ENCODE data around the gene EDNRA. TPM values are rescaled to one million over a fixed set of nuclear protein-coding genes. Genes with fewer than 3 reads are reported as not detected.
A peak's percentile ranks its signal among the peaks of the same experiment; 100 is the strongest.

EDNRA gene
- total and polyA plus RNA-seq, 2 of the 4 experiments (the other 2 are of a cell fraction) = 3.8 to 6.5 TPM

DNA sequence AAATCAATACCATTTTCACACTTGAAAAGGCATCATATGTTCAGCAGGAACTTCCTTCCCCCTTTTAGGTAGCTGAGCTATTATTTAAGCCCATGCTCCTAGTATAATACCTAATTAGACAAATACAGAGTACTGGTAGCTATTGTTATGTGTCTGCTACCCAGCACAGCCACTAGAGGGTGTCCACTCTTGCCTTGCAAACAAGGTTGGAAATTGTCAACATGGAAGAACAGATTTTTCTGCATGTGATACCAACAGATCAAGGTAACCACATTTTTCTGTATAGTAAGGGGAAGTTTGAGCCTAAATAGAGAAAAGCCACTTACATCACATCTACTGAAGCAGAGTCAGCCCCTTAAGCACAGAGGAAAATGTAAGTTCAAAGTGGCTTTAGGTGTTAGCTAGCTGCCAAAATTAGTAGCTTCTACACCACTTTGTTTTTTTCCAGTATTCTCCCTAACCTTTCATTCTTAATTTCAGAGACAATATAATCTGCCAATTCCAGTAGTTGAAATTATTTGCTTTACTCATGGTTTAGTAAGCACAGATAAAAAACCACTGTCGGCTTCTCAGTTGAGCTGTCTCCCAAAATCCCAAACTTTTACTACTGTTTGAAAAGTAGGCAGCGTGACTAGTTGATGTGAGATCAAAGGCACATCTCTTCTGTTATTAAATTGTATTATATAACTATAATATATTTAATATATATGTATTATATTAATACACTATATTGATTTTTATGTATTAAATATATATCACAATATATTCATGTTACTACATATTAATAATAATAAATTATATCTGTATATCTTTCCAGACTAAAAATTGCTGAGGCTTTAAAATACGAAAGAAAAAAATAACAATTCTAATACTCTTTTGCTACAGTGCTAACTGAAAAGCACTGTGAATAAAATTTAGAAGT is 38.2 kb downstream of the EDNRA start:
- Histone ChIP-seq H3K36me3 (ENCODE audit: control insufficient read depth, insufficient read depth, low read length) (peaks cover 2% of the 10 kb centered on the region; the same call in 1 of the 2 replicates), H2BK15ac (ENCODE audit: low read depth, low read length) (peak overlapping the region; percentile 29; the same call in 1 of the 3 replicates), H3K9me3 (ENCODE audit: control insufficient read depth, insufficient read depth, low read length) (no peaks in the 10 kb centered on the region), H2BK5ac (ENCODE audit: low read depth, low read length, poor library complexity, severe bottlenecking) (peak overlapping the region; percentile 64), H3K27ac (ENCODE audit: insufficient read depth, low read length) (no peak overlapping the region), H3K18ac (ENCODE audit: low read depth, low read length) (peak overlapping the region; percentile 79; the same call in 1 of the 2 replicates), H3K9ac (ENCODE audit: low read depth, low read length) (no peak overlapping the region), H2BK120ac (ENCODE audit: low read depth, low read length) (peak overlapping the region; percentile 38; the same call in 1 of the 2 replicates), H4K8ac (ENCODE audit: low read depth in 2 of 2, low read length in 2 of 2) (peak overlapping the region in 1 of 2 experiments; percentile 77; a peak in 2 of 4 replicates), H3K9me1 (ENCODE audit: insufficient read depth, low read length) (no peaks in the 10 kb centered on the region), H3K14ac (replicated peaks; ENCODE audit: low read depth, low read length) (no peak overlapping the region), H3K79me1 (ENCODE audit: low read depth in 1 of 2, low read length in 2 of 2) (peaks cover 5 to 11% of the 10 kb centered on the region in 2 experiments; a peak in 3 of 4 replicates), H3K27me3 (ENCODE audit: control insufficient read depth, insufficient read depth, low read length) (no peaks in the 10 kb centered on the region), H3K23ac (ENCODE audit: low read depth, low read length) (no peak overlapping the region; the same call in 1 of the 2 replicates), H2AK5ac (ENCODE audit: low read depth, low read length) (no peak overlapping the region), H4K91ac (ENCODE audit: insufficient read depth, low read depth, low read length) (0 out of 2 replicates have a peak overlapping the region, but pooled peaks have one; percentile 45), H2AFZ (replicated peaks; ENCODE audit: low read length, poor library complexity) (no peak overlapping the region), H2AK9ac (replicated peaks; ENCODE audit: low read depth, low read length, poor library complexity) (no peak overlapping the region), H3K4ac (ENCODE audit: low read depth, low read length) (peak overlapping the region; percentile 64; the same call in 1 of the 2 replicates), H4K20me1 (ENCODE audit: insufficient read depth, low read length) (no peaks in the 10 kb centered on the region), H4K5ac (ENCODE audit: low read depth, low read length) (peak overlapping the region; percentile 22; the same call in 1 of the 2 replicates), H2BK20ac (ENCODE audit: low read depth, low read length) (no peak overlapping the region), H3K56ac (ENCODE audit: extremely low read depth, insufficient read depth, low read length) (no peak overlapping the region), H3K4me1 (ENCODE audit: control insufficient read depth, insufficient read depth, low read length) (no peaks in the 10 kb centered on the region; the same call in 1 of the 2 replicates), H3K4me2 (ENCODE audit: low read depth, low read length) (no peak overlapping the region), H3K4me3 (ENCODE audit: insufficient read depth, low read depth, low read length) (no peak overlapping the region)
- in situ Hi-C loops (cut with MboI; ENCODE audit: low sequenced_read_pairs) = loop anchor here (25.0 kb wide), 1 partner anchor 343 kb away; no protein-coding TSS in a partner anchor
- TF ChIP-seq RAD21 (IDR thresholded peaks at IDR 0.05; ENCODE audit: low read length) = peak; percentile 88
- no peak for TF ChIP-seq FOS (IDR thresholded peaks at IDR 0.05; ENCODE audit: low read depth, low read length)
- TF ChIP-seq, protein P1, sequence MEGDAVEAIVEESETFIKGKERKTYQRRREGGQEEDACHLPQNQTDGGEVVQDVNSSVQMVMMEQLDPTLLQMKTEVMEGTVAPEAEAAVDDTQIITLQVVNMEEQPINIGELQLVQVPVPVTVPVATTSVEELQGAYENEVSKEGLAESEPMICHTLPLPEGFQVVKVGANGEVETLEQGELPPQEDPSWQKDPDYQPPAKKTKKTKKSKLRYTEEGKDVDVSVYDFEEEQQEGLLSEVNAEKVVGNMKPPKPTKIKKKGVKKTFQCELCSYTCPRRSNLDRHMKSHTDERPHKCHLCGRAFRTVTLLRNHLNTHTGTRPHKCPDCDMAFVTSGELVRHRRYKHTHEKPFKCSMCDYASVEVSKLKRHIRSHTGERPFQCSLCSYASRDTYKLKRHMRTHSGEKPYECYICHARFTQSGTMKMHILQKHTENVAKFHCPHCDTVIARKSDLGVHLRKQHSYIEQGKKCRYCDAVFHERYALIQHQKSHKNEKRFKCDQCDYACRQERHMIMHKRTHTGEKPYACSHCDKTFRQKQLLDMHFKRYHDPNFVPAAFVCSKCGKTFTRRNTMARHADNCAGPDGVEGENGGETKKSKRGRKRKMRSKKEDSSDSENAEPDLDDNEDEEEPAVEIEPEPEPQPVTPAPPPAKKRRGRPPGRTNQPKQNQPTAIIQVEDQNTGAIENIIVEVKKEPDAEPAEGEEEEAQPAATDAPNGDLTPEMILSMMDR (conservative IDR thresholded peaks at IDR 0.05; ENCODE audit: low read depth, low read length) = peak; percentile 85
- peak; percentile 92 for TF ChIP-seq SMC3 (IDR thresholded peaks at IDR 0.05; ENCODE audit: low read depth, low read length)
- ChIA-PET POLR2A (ENCODE audit: unreplicated experiment) (no interaction called here), CTCF (interaction anchor here (0.7 to 2.0 kb wide), 19 partner anchors 9 to 500 kb away, joined by 3 to 12 read pairs (median 5); partner anchors contain the start of gene EDNRA)
- dilution Hi-C loops (cut with HindIII; ENCODE audit: low sequenced_read_pairs, unreplicated experiment) = no loop called here
- ATAC-seq (ENCODE audit: low read depth) = peak; percentile 89
- no TSS peak for BruUV-seq (replicated peaks)
- peak; percentile 86 for DNase-seq
- no CpG with 5 or more reads among the region's 3 CpGs for WGBS, 2 experiments (ENCODE audit: extremely low coverage in 2 of 2, insufficient read length in 1 of 2)
- intact Hi-C loops (cut with micrococcal nuclease) = loop anchor here (1.0 to 5.0 kb wide), 5 partner anchors 38 to 407 kb away; partner anchors contain the start of gene EDNRA

Data from IMR-90 (cell line).